Right kidney (tissue), 9 donors: ENCODE measurements around the gene AMY2B.
"Not testable (repeated sequence)": the region's sequence is repeated elsewhere in the genome, so short reads cannot be mapped to it uniquely, and the experiment has no call there.

Experiments
- DNase-seq: peaks from one replicate; pipeline ENCODE4 v3.0.0-alpha.2; 2016
- long read RNA-seq, 8 donors: transcript quantifications; one replicate each; lab custom pipeline, GENCODE V29; 2026

The AMY2B gene
- long read RNA-seq, donor 1, result 0 reads
- long read RNA-seq, donor 2, partial matches to known transcripts, result 0 of 1 reads
- long read RNA-seq, donor 2, other reads (novel, unspliced or antisense), result 0 of 1 reads
- long read RNA-seq, donor 3, full-length matches to known transcripts, result 1 of 1 reads
- long read RNA-seq, donor 3, partial matches to known transcripts, result 0 of 1 reads
- long read RNA-seq, donor 3, other reads (novel, unspliced or antisense), result 0 of 1 reads
- long read RNA-seq, donor 4, full-length matches to known transcripts, result 5 of 5 reads
- long read RNA-seq, donor 4, partial matches to known transcripts, result 0 of 5 reads
- long read RNA-seq, donor 4, other reads (novel, unspliced or antisense), result 0 of 5 reads
- long read RNA-seq, donor 5, full-length matches to known transcripts, result 6 of 6 reads
- long read RNA-seq, donor 5, partial matches to known transcripts, result 0 of 6 reads
- long read RNA-seq, donor 5, other reads (novel, unspliced or antisense), result 0 of 6 reads
- long read RNA-seq, donor 6, partial matches to known transcripts, result 0 of 1 reads
- long read RNA-seq, donor 6, other reads (novel, unspliced or antisense), result 0 of 1 reads
- long read RNA-seq, donor 7, full-length matches to known transcripts, result 2 of 2 reads
- long read RNA-seq, donor 7, partial matches to known transcripts, result 0 of 2 reads
- long read RNA-seq, donor 7, other reads (novel, unspliced or antisense), result 0 of 2 reads
- long read RNA-seq, donor 8, partial matches to known transcripts, result 0 of 5 reads
- long read RNA-seq, donor 8, other reads (novel, unspliced or antisense), result 0 of 5 reads

DNA sequence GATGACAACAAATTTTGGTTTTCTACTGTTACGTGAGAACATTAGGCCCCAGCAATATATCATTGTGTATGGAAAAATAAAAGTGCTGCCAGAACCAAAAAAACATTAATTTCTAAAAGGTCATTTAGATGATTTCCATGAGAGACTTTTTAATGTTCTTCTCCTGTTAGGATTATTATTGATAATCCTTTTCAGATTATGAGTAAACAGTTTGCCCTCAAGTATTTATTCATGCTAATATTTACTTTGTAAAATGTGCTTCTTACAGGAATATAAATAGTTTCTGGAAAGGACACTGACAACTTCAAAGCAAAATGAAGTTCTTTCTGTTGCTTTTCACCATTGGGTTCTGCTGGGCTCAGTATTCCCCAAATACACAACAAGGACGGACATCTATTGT lies at the start of gene AMY2B:
AMY2B (plus strand) TSS at position 301 of the 400 bp plus-strand sequence; CDS start at position 315, 14 bp downstream.
- not testable (repeated sequence) for DNase-seq

DNA sequence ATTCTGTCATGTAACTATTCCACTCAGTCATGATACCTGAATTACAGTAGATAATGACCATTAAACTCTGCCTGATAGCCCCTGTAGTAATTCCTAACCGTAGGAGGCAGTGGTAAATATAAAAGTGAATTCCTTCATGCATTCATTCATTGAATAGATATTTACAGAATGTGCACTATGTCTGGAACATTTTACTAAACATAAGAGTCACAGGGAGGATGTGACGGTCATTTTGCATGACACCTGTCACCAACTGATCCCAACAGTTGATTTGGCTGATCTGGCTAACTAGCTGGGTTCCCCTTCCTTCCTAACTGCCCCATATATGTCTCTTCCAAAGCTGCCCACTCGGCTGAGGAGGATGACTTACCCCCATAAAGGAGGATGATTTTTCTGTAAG lies 48.0 kb upstream of the AMY2B start:
- no peak for DNase-seq

DNA sequence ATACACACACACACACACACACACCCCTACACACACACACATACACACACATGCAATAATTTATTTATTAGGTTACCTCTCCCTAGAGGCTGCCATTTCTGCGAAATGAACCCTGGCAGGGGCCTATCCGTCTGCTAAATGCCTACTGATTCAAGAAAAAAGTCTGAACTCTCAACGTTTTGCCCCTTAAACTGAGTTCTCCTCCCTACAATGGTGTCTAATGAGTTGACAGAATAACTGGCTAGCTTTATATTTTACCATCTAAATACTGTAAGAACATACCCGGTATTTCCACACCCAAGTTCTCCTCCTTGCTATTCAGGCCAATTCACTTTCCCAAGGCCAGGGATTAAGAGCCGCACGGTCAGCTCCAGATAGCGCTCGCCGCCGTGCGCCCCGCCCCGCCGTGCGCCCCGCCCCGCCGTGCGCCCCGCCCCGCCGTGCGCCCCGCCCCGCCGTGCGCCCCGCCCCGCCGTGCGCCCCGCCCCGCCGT lies 46.2 kb upstream of the AMY2B start:
- peak; percentile 59 for DNase-seq

DNA sequence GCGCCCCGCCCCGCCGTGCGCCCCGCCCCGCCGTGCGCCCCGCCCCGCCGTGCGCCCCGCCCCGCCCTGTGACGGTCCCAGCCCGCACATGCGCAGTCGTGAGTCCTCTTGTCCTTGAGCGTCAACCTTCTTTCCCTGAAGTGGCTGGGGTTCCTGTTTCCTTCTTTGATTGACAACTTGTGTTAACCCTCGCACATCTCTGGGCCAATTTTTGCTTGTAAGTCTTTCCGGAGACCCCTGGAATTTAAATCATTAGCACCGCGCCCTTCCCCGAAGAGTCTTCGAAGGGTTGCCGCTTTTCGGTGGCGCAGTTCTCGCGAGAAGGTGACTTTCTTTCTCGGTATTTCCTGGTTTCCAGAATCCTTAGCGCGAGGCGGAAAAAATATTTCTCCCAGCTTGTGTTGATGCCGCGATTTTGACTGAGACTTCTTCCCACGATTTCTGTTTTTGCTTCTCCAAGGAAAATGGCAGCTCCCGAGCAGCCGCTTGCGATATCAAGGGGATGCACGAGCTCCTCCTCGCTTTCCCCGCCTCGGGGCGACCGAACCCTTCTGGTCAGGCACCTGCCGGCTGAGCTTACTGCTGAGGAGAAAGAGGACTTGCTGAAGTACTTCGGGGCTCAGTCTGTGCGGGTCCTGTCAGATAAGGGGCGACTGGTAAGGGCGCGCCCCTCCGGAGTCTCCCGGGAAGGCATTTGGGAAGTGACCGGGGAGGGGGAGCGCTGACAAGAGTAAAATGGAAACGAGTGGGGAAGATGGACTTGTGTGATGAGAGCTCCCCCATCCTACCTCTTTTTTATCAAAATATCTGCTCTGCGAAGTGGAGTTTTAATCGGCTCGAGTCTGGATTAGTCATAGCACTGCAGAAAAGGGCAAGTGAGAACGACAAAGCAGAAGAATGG lies 45.5 kb upstream of the AMY2B start, which contains the start of gene RNPC3:
RNPC3 (plus strand) TSS at position 93 of the 901 bp plus-strand sequence; CDS start at position 465, 372 bp downstream.
- peak; percentile 95 for DNase-seq

DNA sequence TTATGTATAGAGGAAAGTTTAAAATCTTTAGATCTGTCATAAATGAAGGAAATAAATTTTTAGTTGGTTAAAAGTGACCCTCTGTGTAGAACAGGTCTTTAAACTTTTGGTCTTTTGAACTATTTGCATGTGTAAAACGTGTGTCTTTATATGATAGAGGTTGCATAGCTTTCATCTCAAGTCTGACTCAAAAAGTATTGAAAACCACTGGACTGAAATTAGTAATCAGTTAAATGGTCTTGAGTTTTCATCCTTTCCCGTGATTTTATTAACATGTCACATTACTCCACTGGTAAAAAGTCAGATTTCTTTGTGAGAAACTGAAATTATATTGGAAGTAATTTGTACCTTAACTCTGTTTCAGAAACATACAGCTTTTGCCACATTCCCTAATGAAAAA lies 44.1 kb upstream of the AMY2B start:
- DNase-seq, result no peak

DNA sequence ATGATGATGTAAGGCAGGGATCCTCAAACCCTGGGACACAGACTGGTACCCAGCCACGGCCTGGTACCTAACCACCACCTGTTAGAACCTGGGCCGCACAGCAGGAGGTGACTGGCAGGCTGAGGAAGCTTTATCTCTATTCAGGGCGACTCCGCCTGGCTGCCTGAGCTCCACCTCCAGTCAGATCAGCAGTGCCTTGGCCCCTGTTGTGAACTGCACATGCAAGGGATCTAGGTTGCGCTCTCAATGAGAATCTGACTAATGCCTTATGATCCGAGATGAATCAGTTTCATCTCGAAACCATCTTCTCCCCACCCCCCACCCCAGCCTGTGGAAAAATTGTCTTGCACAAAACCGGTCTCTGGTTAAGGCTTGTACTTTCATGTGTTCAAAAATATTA lies 41.6 kb upstream of the AMY2B start:
- DNase-seq, result no peak

DNA sequence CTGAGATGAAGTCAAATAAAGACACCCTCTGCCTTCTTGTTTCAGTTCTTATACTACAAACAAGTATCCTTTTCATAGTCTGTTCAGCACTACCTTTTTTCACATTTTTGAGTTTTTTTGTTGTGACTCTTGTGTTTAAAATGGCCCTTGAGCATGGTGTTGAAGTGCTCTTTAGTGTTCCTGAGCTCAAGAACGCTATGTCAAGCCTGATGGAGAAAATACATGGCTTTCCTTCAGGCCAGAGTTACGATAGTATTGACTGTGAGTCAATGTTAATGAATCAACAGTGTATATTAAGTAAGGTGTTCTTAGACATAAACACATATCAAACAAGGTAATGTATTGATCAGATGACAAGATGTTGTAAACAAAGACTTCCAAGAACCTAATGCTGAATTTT lies 33.2 kb upstream of the AMY2B start:
- DNase-seq, result no peak

DNA sequence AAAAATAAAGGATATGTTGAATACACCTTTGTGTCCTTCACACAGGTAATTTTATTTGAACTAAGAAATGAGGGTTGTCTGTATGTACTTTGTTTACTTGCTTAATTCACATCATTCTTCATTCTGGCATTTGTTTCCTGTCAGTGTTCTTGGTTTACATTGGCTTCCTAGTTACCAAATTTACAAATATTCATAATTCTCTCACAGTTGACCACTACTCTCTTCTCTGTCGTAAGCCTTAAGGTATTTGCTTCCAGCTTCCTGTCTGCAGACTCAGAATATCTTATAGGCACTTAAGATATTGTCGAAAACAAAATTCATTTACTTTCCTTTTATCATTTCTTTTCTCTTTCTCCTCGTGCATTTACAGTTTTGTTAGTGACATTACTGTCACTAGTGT lies 30.0 kb upstream of the AMY2B start:
- no peak for DNase-seq

DNA sequence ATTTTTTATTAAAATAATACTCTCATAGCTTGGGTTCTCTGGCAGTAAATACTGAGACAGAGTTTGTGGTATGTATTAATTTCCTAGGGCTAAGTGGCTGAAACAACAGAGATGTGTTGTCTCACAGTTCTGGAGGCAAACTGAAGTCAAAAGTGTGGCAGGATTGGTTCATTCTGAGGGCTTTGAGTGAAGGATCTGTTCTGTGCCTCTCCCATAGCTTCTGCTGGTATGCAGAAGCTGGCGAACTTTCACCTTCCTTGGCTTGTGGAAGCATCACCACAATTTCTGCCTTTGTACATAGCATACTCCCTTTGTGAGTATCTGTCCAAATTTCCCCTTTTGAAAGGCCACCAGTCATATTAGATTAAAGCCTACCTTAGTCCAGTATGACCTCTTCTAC lies 24.9 kb upstream of the AMY2B start:
- no peak for DNase-seq

DNA sequence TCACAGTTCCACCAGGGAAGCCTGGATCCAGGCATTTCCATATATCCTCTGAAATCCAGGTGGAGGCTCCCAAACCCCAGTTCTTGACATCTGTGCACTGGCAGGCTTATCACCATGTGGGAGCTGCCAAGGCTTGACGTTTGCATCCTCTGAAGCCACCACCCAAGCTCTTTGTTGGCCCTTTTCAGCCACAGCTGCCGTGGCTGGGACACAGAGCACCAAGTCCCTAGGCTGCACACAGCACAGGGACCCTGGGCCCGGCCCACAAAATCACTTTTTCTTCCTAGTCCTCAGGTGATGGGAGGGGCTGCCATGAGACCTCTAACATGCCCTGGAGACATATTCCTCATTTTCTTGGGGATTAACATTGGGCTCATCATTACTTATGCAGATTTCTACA lies 23.5 kb upstream of the AMY2B start:
- no peak for DNase-seq

DNA sequence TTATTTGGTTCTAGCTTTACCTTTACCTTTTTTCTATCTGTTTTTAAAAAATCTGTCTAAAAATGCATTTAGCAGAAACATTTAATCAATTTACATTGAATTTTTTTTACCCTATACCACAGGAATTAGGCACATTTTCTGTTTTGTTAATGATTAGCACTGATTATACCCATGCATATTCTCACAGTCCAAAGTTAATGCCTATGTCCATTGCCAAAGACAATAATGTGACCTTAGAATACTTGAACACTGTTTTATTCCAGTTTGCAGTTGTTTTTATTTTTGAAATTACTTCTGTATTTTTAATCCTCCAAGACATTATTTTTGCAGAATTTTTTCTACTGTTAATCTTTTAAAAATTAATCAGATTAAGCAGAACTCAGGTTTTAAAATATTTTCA lies 11.0 kb upstream of the AMY2B start:
- no peak for DNase-seq

DNA sequence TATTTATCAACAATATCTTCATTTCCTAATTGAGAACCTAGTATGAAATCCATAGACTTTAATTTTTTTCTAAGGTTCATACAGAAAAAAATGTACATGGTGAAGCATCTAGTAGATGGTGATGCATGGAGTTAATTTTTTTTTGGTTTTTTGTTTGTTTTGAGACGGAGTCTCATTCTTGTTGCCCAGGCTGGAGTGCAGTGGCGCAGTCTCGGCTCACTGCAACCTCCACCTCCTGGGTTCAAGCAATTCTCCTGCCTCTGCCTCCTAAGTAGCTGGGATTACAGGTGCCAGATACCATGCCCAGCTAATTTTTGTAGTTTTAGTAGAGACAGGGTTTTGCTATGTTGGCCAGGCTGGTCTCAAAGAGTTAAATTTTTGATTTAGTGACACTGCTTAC lies 10.3 kb upstream of the AMY2B start:
- not testable (repeated sequence) for DNase-seq

DNA sequence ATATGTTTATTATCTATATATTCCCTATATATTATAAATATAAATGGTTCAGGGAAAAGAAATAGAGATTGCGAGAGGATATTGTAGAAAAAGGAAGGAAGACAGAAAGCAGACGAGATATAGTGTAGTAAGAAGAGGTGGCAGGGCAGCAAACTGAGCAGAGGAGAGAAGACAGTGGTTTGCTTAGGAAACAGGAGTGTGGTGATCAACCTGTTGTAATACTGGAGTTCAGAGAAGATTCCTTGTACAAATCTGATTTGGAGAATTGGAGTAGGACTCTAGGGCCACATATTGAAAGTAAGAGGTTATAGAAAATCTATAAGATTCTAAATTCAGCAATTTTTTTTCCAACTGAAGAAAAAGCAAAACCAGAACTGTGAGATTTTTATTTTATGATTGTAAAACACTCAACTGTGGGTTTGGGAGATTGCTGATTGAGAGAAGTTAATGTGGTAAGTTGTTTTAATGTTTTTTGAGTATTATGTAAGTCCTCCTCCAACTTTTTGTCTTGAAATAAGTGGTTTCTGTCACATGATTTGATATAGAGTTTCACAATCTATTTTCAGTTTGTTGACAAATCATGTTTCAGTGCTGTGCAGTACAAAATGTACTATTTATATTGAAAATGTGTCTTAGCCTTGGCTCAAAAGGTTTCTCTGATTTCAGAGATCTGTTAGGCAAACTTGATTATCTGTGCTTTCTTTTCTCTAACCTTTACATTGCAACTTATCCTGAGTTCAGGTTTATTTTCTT lies 9.6 kb upstream of the AMY2B start:
- DNase-seq, result no peak

DNA sequence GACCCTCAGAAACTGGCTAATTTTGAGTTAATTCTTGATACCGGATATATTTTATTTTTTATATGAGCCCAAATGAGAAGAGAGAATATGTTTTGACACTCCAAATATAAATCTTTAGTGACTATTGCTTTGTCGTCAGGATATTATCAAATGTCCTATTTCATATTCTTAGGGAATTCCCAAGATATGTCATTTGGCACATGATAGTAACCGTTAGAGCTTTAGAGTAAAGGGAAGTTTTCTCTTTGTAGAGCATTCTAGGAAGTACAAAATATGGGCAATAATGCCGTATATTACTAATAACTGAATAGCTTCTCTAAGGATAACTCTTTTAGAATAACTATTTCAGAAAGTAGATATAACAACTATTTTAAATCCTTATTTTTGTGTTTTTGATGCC lies 8.3 kb upstream of the AMY2B start:
- no peak for DNase-seq

DNA sequence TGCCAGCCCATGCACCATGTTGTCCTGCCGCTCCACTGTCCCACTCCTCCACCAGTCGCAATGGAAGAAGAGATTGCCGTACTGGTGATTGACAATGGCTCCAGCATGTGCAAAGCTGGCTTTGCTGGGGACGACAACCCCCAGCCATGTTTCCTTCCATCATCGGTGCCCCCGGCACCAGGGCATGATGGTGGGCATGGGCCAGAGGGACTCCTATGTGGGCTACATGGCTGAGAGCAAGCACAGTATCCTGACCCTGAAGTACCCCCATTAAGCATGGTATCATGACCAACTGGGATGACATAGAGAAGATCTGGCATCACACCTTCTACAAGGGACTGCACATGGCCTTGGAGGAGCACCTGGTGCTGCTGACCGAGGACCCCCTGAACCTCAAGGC lies 1.9 kb upstream of the AMY2B start:
- no peak for DNase-seq

DNA sequence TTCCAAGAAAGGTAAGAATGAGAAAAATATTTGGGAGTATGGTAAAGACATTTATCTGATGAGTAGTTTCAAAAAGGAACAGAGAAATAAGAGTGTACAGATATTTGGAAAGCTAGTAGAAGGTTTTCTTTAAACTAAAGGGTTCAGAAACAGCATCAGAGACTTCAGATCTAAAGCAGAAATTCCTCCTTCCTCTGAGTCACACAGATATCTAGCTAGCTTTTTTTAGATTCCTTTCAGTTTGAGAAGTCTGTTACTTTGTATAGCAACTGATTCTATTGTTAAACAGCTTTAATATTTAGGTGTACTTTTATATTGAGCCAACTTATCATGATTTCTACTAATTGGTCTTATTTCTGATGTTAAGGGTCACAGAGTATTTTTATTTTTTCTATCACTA lies 4.7 kb downstream of the AMY2B start:
- no peak for DNase-seq

DNA sequence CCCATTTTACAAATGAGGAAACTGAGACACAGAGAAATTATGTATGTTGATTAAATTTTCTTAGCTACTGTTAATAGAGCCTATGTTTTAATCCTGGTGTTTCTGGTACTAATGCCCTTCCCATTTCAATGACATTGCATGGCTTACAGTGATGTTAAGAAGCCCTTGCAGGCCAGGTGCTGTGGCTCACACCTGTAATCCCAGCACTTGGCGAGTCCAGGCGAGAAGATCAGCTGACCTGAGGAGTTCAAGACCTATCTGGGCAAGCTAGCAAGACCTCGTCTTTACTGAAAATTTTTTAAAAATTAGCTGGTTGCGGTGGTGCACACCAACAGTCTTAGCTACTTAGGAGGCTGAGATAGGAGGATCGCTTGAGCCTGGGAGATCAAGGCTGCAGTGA lies 5.4 kb downstream of the AMY2B start:
- DNase-seq, result not testable (repeated sequence)

DNA sequence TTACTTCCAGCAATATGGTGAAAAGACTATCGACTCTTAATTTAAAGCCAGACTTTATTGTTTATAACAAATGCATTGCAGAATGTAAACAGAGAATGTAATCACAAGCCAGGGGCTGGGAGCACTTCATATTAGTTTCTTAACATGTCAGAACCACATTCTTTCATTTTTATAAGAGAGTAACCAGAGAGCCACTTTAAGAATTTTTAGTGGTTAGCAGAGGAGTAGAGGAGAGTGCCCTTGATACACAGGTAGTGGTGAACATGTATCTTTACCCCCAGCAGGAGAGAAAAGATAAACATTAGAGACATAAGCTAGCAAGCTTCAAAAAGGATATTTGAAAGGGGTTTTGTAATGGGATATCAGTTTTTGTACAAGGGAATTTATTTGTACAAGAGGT lies 11.1 kb downstream of the AMY2B start:
- DNase-seq, result no peak

DNA sequence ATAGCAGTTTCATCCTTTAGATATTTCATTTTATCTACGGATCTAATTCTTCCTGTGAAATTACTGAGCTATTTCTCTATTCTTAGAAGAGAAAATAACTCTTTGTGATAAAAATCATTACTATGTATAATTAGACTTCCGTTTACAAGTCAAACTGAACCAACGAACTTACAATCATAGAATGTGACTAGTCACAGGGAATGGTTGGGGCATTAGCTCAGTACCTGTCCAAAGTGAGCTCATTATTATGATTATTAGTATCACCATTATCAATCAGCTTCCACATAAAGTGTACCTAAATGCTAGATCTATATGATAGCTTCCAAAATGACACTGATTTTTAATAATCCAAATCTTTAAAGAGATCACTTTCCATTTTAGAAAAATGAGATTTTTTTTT lies 12.5 kb downstream of the AMY2B start:
- no peak for DNase-seq

DNA sequence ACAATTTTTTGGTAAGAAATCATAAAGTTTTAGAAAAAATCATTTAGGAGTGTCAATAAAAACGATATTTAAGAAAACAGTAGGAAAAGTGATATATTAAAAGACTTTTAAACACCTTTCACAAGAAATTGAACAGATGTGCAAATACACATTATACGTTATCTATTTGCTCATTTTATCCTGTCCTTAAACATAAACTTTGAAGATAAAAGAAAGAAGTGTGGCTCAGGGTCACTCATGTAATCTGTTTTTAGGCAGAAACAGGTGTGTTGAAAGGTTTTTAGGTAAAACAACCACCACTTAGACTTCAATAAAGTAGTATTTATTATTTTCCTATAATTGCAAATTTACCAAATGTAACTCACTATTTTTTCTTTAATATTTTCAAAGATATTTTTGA lies 13.1 kb downstream of the AMY2B start:
- no peak for DNase-seq

DNA sequence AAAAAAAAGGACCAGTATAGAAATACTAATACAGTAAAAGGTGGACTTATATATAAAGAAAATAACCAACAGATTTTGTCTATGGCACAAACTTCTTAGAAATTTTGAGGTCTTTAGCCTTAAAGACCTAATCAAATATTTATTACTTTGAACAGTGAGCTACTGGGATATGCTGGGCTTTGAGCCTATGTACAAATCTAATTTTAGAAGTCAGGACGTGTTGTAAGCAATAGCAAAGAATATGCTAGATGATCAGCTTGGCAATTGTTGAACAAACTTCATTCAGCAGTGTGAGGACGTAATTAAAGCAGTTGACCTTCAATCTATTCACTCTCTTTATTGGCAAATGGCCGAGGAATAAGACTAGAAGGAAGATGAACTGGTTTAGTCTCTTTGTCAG lies 31.4 kb downstream of the AMY2B start:
- DNase-seq, result not testable (repeated sequence)

DNA sequence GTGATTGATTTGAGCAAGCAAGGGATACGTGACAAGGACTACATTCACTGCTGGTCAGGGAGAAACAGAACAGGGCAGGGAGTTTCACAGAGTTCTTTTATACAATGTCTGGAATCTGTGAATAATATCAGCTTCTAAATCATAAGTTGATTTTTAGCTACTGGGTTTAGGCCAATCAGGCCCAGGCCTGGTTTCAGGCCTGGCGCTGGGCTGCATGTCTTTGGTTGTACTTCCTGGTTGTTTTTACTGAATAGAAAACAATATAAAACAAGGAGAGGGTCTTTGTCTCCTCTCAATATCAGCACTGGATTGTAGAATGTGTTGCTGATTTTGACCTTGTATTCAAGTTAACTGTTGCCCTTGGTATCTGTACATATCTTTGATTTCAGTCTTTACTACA lies 45.0 kb downstream of the AMY2B start:
- no peak for DNase-seq
